SK-N-MC (cell line): ENCODE results near the gene SIRT7.

Source experiments
- EZH2 ChIP-seq: fragments of 200-600 bp; sonication (generic); IDR thresholded peaks from one replicate; pipeline ENCODE4 v1.6.1; 2017; ENCODE audit warnings: antibody characterized with exemption
- FOXP2 ChIP-seq: optimal IDR thresholded peaks from 2 replicates; pipeline ENCODE3; 2011; ENCODE audit warnings: mild to moderate bottlenecking, moderate library complexity; ENCODE audit not compliant: insufficient read depth; ENCODE audit errors: extremely low read length, control extremely low read depth
- POLR2AphosphoS5 ChIP-seq: IDR thresholded peaks from 2 replicates; pipeline ENCODE4 v1.6.1; 2012; ENCODE audit warnings: mild to moderate bottlenecking, low read depth, low read length, borderline replicate concordance

GRCh38 chr17:81904600-81905423, 13.2 kb downstream of the SIRT7 start:
- TF ChIP-seq EZH2 (no peak), FOXP2 (no peak), POLR2AphosphoS5 (no peak)
